WTC11 (cell line): ENCODE measurements around the gene ADARB2. TPM values are rescaled to one million over a fixed set of nuclear protein-coding genes. Genes with fewer than 3 reads are reported as not detected.

ENCODE experiments used
- ATAC-seq: fragments of 200-7000 bp; cut with Tn5 transposase; 2 replicates; pipeline ENCODE4 v1.10.0; 2021; ENCODE audit warnings: mild to moderate bottlenecking, moderate library complexity
- CTCF ChIA-PET: fragments of 300-600 bp; sonication (Branson Sonifier 250); formaldehyde crosslinking; loops from one replicate; lab custom pipeline; 2021; ENCODE audit warnings: antibody characterized with exemption; lab: Charles Lee
- POLR2A ChIA-PET: fragments of 350-600 bp; sonication (Branson Sonifier 250); formaldehyde crosslinking; loops from one replicate; lab custom pipeline; 2021; ENCODE audit warnings: antibody characterized with exemption; lab: Charles Lee
- DNase-seq: peaks from one replicate; pipeline ENCODE4 v3.0.0; 2021; ENCODE audit warnings: low spot score
- H3K27ac Mint-ChIP-seq: 2 replicates; pipeline ENCODE4 v1.8.0; 2021; ENCODE audit warnings: mixed read lengths
- H3K27me3 Mint-ChIP-seq: 2 replicates; pipeline ENCODE4 v1.8.0; 2021; ENCODE audit warnings: low read depth, mild to moderate bottlenecking, moderate library complexity, mixed read lengths
- H3K36me3 Mint-ChIP-seq: 2 replicates; pipeline ENCODE4 v1.8.0; 2021; ENCODE audit warnings: mixed read lengths
- H3K4me1 Mint-ChIP-seq: 2 replicates; pipeline ENCODE4 v1.8.0; 2022; ENCODE audit warnings: mixed read lengths
- H3K4me3 Mint-ChIP-seq: 2 replicates; pipeline ENCODE4 v1.8.0; 2021; ENCODE audit warnings: mild to moderate bottlenecking, moderate library complexity, mixed read lengths
- H3K9me3 Mint-ChIP-seq: 2 replicates; pipeline ENCODE4 v1.8.0; 2021; ENCODE audit warnings: mixed read lengths
- CREB1 ChIP-seq: sonication (generic); formaldehyde crosslinking; IDR thresholded peaks from 2 replicates; pipeline ENCODE4 v1.8.0; 2023; ENCODE audit warnings: mild to moderate bottlenecking, missing genetic modification reagents
- RORB ChIP-seq: fragments of 250-450 bp; sonication (Bioruptor Pico); IDR thresholded peaks from 2 replicates; pipeline ENCODE4 v1.9.0; 2021; ENCODE audit warnings: mild to moderate bottlenecking
- SOX15 ChIP-seq: fragments of 250-450 bp; sonication (Bioruptor Pico); IDR thresholded peaks from 2 replicates; pipeline ENCODE4 v1.9.0; 2021; ENCODE audit warnings: mild to moderate bottlenecking
- TP53 ChIP-seq: sonication (generic); formaldehyde crosslinking; IDR thresholded peaks from 2 replicates; pipeline ENCODE4 v1.8.1; 2023; ENCODE audit warnings: mild to moderate bottlenecking, missing genetic modification reagents
- ZNF396 ChIP-seq: fragments of 250-450 bp; sonication (Bioruptor Pico); IDR thresholded peaks from 2 replicates; pipeline ENCODE4 v1.8.0; 2021; ENCODE audit warnings: mild to moderate bottlenecking, moderate library complexity, borderline replicate concordance
- ZNF423 ChIP-seq: fragments of 250-450 bp; sonication (Bioruptor Pico); IDR thresholded peaks from 2 replicates; pipeline ENCODE4 v2.1.2; 2022; ENCODE audit warnings: mild to moderate bottlenecking, moderate library complexity
- ZNF671 ChIP-seq: fragments of 250-450 bp; sonication (Bioruptor Pico); IDR thresholded peaks from 2 replicates; pipeline ENCODE4 v1.8.0; 2021; ENCODE audit warnings: mild to moderate bottlenecking
- total RNA-seq: library from RNA; stranded (reverse); gene quantifications from 3 replicates; pipeline ENCODE4 v1.2.3, GENCODE V29; 2021
- TF ChIP-seq, protein P1 (sequence below): sonication (generic); formaldehyde crosslinking; IDR thresholded peaks from 2 replicates; pipeline ENCODE4 v1.8.1; 2023; ENCODE audit warnings: mild to moderate bottlenecking, missing genetic modification reagents, borderline replicate concordance
- TF ChIP-seq, protein P2 (sequence below): sonication (generic); formaldehyde crosslinking; IDR thresholded peaks from 2 replicates; pipeline ENCODE4 v1.8.0; 2022; ENCODE audit warnings: missing genetic modification reagents
- TF ChIP-seq, protein P3 (sequence below): sonication (generic); formaldehyde crosslinking; IDR thresholded peaks from 2 replicates; pipeline ENCODE4 v1.8.0; 2022; ENCODE audit warnings: mild to moderate bottlenecking, missing genetic modification reagents
- TF ChIP-seq, protein P4 (sequence below): sonication (generic); formaldehyde crosslinking; IDR thresholded peaks from 2 replicates; pipeline ENCODE4 v1.8.1; 2022; ENCODE audit warnings: low read depth, mild to moderate bottlenecking, moderate library complexity, missing genetic modification reagents, borderline replicate concordance
- TF ChIP-seq, protein P5 (sequence below): fragments of 250-450 bp; sonication (Bioruptor Pico); IDR thresholded peaks from 2 replicates; pipeline ENCODE4 v1.8.0; 2021; ENCODE audit warnings: mild to moderate bottlenecking

The ADARB2 gene
- total RNA-seq, 1 experiment from 2014 or later, result 3.7 TPM

DNA sequence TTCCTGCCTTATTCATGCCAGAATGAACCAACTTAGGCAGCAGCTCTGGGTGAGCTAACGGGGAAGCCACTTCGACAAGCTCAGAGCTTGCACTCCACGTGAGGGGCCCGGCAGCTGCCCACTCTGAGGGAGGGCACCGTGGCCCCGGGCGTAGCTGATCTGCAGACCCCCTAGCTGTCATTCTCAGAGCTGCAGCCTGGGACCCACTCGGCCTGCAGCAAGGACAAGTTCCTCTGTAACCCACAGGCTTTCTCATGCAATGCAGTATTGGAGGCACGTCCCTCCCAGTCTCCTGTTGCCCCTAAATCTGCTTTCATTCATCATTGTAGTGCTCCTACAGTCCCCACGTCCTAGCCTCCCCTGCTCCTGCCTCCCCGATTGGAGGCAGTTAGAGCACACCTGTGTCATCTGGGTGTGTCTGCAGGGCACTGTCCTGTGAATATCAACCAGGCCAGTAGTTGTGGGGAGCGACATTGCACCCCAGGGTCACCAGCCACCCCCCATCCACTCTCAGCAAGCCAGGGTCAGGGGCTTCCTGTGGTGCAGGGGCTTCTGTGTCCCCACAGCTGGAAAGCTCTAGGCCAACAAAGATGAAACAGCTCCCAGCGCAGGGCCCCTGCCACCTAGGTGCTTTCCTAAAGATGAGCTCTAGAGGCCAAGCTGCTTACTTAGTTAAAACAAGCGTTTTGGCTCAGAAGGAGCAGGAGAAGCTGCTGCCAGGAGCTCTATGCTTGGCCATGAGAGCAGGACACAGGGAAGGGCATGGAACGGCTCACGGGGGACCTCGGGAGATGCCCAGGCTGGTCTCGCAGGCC is 333.6 kb downstream of the ADARB2 start:
- ChIA-PET CTCF (interaction anchor here (0.5 to 3.5 kb wide), 22 partner anchors 8 to 295 kb away, joined by 3 to 31 read pairs (median 4); no protein-coding TSS in a partner anchor), POLR2A (no interaction called here)
- H3K27me3 Mint-ChIP-seq, result no peaks in the 10 kb centered on the region; the same call in 1 of the 2 replicates
- peak; percentile 53 for DNase-seq
- TF ChIP-seq ZNF423 (CRISPR knock-in tag) (peak; percentile 41; the same call in 1 of the 2 replicates), ZNF396 (CRISPR knock-in tag) (no peak)
- no peaks in the 10 kb centered on the region for H3K9me3 Mint-ChIP-seq
- H3K4me3 Mint-ChIP-seq, result no peak overlapping the region
- no peak overlapping the region for H3K27ac Mint-ChIP-seq
- H3K36me3 Mint-ChIP-seq, result no peaks in the 10 kb centered on the region
- H3K4me1 Mint-ChIP-seq, result peaks cover 14% of the 10 kb centered on the region
- peak; percentile 84 for ATAC-seq

DNA sequence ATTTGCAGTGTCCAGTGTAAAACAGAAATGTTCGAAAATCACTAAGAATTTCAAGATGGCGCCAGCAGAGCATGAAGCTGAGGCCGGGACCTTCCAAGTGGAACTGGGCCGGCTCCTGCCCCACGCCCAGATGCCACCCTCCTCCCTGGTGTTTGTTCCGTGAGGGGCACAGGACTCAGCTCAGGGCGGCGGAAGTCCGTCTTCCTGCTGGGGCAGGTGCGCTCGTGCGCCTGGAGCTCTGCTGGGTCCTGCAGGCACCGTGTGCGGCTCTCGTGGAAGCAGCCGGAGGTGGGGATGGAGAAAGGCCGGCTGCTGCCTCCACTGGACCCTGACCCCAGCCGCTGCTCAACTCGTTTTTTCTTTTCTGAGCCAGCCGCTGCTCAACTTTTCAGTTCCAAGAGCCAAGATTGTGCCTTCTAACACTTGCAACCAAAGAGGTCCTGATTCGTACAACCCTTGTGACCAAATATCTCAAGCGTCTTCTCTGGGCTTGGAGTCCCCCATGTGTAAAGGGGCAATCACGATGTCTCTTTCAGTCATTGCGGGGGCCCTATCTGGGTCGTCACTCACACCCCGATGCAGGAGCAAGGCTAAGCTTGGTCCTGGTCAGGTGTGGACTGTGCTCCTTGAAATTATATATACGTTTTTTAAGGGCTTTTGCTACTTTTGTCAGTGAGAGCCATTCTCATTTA is 334.4 kb downstream of the ADARB2 start:
- ATAC-seq (no peak), DNase-seq (no peak)
- CTCF ChIA-PET, result interaction anchor here (0.7 to 3.5 kb wide), 19 partner anchors 8 to 295 kb away, joined by 3 to 31 read pairs (median 4); no protein-coding TSS in a partner anchor
- Mint-ChIP-seq H3K36me3 (no peaks in the 10 kb centered on the region), H3K4me3 (no peak overlapping the region), H3K9me3 (no peaks in the 10 kb centered on the region), H3K4me1 (peaks cover 14% of the 10 kb centered on the region), H3K27me3 (no peaks in the 10 kb centered on the region; the same call in 1 of the 2 replicates), H3K27ac (no peak overlapping the region)
- POLR2A ChIA-PET, result no interaction called here
- TF ChIP-seq, protein P1, sequence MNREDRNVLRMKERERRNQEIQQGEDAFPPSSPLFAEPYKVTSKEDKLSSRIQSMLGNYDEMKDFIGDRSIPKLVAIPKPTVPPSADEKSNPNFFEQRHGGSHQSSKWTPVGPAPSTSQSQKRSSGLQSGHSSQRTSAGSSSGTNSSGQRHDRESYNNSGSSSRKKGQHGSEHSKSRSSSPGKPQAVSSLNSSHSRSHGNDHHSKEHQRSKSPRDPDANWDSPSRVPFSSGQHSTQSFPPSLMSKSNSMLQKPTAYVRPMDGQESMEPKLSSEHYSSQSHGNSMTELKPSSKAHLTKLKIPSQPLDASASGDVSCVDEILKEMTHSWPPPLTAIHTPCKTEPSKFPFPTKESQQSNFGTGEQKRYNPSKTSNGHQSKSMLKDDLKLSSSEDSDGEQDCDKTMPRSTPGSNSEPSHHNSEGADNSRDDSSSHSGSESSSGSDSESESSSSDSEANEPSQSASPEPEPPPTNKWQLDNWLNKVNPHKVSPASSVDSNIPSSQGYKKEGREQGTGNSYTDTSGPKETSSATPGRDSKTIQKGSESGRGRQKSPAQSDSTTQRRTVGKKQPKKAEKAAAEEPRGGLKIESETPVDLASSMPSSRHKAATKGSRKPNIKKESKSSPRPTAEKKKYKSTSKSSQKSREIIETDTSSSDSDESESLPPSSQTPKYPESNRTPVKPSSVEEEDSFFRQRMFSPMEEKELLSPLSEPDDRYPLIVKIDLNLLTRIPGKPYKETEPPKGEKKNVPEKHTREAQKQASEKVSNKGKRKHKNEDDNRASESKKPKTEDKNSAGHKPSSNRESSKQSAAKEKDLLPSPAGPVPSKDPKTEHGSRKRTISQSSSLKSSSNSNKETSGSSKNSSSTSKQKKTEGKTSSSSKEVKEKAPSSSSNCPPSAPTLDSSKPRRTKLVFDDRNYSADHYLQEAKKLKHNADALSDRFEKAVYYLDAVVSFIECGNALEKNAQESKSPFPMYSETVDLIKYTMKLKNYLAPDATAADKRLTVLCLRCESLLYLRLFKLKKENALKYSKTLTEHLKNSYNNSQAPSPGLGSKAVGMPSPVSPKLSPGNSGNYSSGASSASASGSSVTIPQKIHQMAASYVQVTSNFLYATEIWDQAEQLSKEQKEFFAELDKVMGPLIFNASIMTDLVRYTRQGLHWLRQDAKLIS (CRISPR knock-in tag), result no peak
- TF ChIP-seq, protein P2, sequence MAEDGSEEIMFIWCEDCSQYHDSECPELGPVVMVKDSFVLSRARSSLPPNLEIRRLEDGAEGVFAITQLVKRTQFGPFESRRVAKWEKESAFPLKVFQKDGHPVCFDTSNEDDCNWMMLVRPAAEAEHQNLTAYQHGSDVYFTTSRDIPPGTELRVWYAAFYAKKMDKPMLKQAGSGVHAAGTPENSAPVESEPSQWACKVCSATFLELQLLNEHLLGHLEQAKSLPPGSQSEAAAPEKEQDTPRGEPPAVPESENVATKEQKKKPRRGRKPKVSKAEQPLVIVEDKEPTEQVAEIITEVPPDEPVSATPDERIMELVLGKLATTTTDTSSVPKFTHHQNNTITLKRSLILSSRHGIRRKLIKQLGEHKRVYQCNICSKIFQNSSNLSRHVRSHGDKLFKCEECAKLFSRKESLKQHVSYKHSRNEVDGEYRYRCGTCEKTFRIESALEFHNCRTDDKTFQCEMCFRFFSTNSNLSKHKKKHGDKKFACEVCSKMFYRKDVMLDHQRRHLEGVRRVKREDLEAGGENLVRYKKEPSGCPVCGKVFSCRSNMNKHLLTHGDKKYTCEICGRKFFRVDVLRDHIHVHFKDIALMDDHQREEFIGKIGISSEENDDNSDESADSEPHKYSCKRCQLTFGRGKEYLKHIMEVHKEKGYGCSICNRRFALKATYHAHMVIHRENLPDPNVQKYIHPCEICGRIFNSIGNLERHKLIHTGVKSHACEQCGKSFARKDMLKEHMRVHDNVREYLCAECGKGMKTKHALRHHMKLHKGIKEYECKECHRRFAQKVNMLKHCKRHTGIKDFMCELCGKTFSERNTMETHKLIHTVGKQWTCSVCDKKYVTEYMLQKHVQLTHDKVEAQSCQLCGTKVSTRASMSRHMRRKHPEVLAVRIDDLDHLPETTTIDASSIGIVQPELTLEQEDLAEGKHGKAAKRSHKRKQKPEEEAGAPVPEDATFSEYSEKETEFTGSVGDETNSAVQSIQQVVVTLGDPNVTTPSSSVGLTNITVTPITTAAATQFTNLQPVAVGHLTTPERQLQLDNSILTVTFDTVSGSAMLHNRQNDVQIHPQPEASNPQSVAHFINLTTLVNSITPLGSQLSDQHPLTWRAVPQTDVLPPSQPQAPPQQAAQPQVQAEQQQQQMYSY (CRISPR knock-in tag), result no peak
- TF ChIP-seq, protein P3, sequence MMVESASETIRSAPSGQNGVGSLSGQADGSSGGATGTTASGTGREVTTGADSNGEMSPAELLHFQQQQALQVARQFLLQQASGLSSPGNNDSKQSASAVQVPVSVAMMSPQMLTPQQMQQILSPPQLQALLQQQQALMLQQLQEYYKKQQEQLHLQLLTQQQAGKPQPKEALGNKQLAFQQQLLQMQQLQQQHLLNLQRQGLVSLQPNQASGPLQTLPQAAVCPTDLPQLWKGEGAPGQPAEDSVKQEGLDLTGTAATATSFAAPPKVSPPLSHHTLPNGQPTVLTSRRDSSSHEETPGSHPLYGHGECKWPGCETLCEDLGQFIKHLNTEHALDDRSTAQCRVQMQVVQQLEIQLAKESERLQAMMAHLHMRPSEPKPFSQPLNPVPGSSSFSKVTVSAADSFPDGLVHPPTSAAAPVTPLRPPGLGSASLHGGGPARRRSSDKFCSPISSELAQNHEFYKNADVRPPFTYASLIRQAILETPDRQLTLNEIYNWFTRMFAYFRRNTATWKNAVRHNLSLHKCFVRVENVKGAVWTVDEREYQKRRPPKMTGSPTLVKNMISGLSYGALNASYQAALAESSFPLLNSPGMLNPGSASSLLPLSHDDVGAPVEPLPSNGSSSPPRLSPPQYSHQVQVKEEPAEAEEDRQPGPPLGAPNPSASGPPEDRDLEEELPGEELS (CRISPR knock-in tag), result no peak

DNA sequence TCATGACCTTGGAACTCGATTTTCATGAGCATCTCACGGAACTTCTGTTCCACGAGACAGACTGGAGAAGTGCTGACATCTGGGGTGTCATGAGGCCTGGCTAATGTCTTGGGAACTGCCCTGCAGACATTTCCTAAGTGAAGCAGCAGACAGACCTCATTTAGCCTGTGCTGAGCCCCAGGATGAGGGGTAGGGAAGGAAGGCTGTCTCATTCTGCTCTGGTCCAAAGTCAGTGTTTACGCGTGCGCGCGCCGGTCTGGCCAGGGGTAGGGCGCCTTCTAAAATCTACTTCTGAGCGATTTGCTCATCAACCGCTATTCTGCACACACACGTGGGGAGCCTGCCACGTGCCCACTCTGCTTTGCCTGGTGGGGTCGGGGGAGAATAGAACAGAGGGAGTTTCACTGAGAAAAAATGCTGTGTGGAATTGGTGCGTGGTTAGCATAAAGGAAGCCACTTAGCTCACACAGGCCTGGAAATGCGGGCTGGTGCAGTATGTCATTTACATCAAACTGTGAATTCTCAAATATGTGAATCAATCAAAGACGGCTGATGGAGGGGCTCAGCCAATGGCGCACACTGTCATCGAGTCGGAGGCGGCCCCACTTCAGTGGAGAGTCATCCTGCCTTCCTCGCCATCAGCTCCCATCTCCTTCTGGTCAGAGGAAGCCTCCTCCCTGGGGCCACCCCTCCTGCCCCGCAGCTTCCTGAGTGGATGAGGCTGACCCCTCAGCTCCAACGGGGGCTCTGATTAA is 335.1 kb downstream of the ADARB2 start:
- POLR2A ChIA-PET, result no interaction called here
- Mint-ChIP-seq H3K36me3 (no peaks in the 10 kb centered on the region), H3K9me3 (no peaks in the 10 kb centered on the region), H3K27me3 (no peaks in the 10 kb centered on the region; the same call in 1 of the 2 replicates), H3K4me3 (no peak overlapping the region), H3K4me1 (peaks cover 12% of the 10 kb centered on the region), H3K27ac (no peak overlapping the region)
- ATAC-seq, result no peak
- no peak for DNase-seq
- CTCF ChIA-PET, result interaction anchor here (1.2 to 3.5 kb wide), 4 partner anchors 10 to 269 kb away, joined by 4 to 31 read pairs (median 12); no protein-coding TSS in a partner anchor
- TF ChIP-seq, protein P4, sequence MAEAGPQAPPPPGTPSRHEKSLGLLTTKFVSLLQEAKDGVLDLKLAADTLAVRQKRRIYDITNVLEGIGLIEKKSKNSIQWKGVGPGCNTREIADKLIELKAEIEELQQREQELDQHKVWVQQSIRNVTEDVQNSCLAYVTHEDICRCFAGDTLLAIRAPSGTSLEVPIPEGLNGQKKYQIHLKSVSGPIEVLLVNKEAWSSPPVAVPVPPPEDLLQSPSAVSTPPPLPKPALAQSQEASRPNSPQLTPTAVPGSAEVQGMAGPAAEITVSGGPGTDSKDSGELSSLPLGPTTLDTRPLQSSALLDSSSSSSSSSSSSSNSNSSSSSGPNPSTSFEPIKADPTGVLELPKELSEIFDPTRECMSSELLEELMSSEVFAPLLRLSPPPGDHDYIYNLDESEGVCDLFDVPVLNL, result no peak
- TF ChIP-seq, protein P3 (CRISPR knock-in tag), result no peak
- TF ChIP-seq ZNF671 (CRISPR knock-in tag) (no peak), TP53 (CRISPR knock-in tag) (no peak), RORB (no peak), SOX15 (CRISPR knock-in tag) (no peak), CREB1 (CRISPR knock-in tag) (no peak)
- TF ChIP-seq, protein P5, sequence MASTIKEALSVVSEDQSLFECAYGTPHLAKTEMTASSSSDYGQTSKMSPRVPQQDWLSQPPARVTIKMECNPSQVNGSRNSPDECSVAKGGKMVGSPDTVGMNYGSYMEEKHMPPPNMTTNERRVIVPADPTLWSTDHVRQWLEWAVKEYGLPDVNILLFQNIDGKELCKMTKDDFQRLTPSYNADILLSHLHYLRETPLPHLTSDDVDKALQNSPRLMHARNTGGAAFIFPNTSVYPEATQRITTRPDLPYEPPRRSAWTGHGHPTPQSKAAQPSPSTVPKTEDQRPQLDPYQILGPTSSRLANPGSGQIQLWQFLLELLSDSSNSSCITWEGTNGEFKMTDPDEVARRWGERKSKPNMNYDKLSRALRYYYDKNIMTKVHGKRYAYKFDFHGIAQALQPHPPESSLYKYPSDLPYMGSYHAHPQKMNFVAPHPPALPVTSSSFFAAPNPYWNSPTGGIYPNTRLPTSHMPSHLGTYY (CRISPR knock-in tag), result no peak
